GM20000 (cell line): ENCODE data around the gene OSM.

Source experiments
- DNase-seq: peaks from one replicate; pipeline ENCODE4 v3.0.0; 2012; ENCODE audit warnings: low spot score
- CTCF ChIP-seq: IDR thresholded peaks from 2 replicates; pipeline ENCODE4 v1.5.1; 2012; ENCODE audit warnings: mild to moderate bottlenecking, control low read depth; ENCODE audit errors: extremely low read depth, missing control alignments

Gene OSM

GRCh38 chr22:30226192-30226832, 40.3 kb downstream of the OSM start:
- TF ChIP-seq CTCF = no peak

GRCh38 chr22:30225220-30225927, 41.3 kb downstream of the OSM start:
- DNase-seq = no peak
- no peak for TF ChIP-seq CTCF

More at GRCh38 chr22:30226192-30226832, 40.3 kb downstream of the OSM start:
- no peak for DNase-seq

GRCh38 chr22:30224161-30224857, 42.3 kb downstream of the OSM start:
- no peak for TF ChIP-seq CTCF
- DNase-seq = peak; percentile 59

DNA sequence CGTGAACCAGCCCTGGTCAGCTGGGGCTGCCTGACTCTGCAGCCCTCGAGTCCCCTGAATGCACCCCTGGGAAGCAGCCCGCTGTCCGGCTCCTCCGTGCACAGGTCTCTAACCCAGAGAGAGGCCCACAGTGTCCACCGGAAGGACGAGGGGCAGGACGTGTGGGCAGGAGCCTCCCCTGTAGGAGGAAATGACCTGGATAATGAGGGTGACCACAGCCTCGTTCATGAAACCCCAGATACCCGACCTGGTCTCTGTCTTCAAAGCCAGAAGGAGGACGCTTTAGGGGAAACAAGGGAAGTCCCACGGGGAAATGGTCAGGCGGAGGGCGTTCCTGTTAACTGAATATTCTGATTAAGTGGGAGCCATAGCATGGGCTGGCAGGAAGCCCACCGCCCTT, 43.3 kb downstream of the OSM start:
- no peak for TF ChIP-seq CTCF
- DNase-seq = no peak

DNA sequence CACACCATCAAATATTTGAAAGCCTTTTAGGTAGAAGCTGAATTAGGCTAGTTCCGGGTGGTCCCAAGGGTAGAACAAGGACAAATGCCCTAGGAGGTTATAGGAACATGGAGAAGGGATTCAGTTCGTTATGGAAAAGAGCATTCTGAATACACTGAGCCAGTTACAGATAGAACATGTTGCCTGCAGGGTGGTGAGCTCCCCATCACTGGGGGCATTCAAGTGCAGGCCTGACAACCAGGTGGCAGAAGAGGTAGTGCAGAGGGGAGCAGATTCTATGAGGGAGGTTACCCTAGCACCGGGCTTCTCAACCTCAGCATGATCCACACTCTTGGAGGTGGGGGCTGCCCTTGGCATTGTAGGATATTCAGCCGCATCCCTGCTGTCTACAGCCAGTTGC, 44.3 kb downstream of the OSM start:
- DNase-seq = no peak
- no peak for TF ChIP-seq CTCF

DNA sequence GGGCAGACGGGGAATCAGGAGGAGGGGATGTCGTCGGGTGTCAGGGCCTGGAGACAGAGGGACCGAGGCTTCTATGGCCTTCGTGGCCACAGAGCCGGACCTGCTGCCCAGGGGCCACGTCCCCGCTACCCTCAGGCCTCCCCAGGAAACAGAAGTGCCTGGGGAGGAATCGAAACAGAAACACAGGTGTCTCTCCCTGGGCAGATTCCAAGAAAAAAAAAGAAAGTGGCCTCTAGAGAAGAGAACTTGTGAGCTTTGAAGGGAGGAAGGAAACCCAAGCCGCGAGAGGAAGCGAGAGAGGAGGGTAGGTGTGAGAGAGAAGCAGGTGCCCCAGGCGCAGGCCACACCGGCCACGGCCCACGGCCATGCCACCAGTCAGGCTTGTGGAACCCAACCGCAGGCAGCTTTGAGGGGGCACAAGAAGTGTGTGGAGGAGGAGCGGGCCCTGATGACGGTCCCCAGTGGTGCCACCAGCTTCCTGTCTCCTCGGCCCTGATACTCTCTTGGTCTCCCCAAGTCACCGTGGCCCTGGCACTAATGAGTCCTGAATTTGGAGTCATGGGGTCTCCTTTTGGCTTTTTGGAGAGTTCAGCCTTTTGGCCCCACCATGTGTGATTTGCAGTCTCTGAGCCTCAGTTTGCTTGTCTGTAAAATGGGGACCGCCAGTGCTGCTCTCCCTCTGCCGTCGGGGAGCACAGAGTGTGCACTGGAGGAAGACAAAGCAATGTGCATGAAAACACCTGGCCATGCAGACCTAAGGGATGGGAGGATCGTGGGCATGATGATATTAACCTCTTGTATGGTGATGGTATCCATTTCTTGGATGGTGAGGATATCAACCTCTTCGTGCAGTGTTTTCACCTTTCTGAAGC, 45.3 kb downstream of the OSM start:
- DNase-seq = peak; percentile 45
- TF ChIP-seq CTCF = no peak
